Activated T-helper 1 cell treated with anti-CD3 and anti-CD28 coated beads, Interleukin-12 subunit alpha, Interleukin-12 subunit beta, Interleukin-2, Interleukin-4 antibody, amounts not matched to agents 30 ng/mL and 10 ng/mL and 1 ng/mL, durations not matched to agents 14 hours and 24 hours and 36 hours (primary cell): Measurements from ENCODE around the gene KIFC3. TPM values are rescaled to one million over a fixed set of nuclear protein-coding genes. Genes with fewer than 3 reads are reported as not detected.
"Not testable (repeated sequence)": the region's sequence is repeated elsewhere in the genome, so short reads cannot be mapped to it uniquely, and the experiment has no call there.

Experiments used
- DNase-seq: peaks from one replicate; pipeline ENCODE4 v3.0.0; 2021; ENCODE audit warnings: low spot score
- H3K27ac Mint-ChIP-seq: one replicate; pipeline ENCODE4 v1.8.0; 2021; ENCODE audit warnings: mild to moderate bottlenecking, mixed read lengths
- H3K27me3 Mint-ChIP-seq: one replicate; pipeline ENCODE4 v1.8.0; 2022; ENCODE audit warnings: mild to moderate bottlenecking, moderate library complexity, mixed read lengths; ENCODE audit not compliant: insufficient read depth
- H3K36me3 Mint-ChIP-seq: one replicate; pipeline ENCODE4 v1.8.0; 2021; ENCODE audit warnings: low read depth, mixed read lengths
- H3K4me1 Mint-ChIP-seq: one replicate; pipeline ENCODE4 v1.8.0; 2021; ENCODE audit warnings: low read depth, mixed read lengths
- H3K4me3 Mint-ChIP-seq: one replicate; pipeline ENCODE4 v1.8.0; 2021; ENCODE audit warnings: mild to moderate bottlenecking, moderate library complexity, mixed read lengths
- H3K9me3 Mint-ChIP-seq: one replicate; pipeline ENCODE4 v1.8.0; 2021; ENCODE audit warnings: mixed read lengths
- intact Hi-C: fragments of 100-400 bp; cut with micrococcal nuclease; formaldehyde crosslinking; loops from one replicate; pipeline ENCODE4 v1.15.1; 2024
- total RNA-seq: library from RNA; stranded (reverse); gene quantifications from 2 replicates; pipeline ENCODE4 v1.2.3, GENCODE V29; 2022

KIFC3 gene
- total RNA-seq, 1 donor from 2014 or later: 0.96 TPM

GRCh38 chr16:57821149-57821971, 19.1 kb upstream of the KIFC3 start:
- intact Hi-C loops: no loop called here
- H3K4me3 Mint-ChIP-seq: no peak overlapping the region
- H3K27ac Mint-ChIP-seq: no peak overlapping the region
- H3K36me3 Mint-ChIP-seq: no peaks in the 10 kb centered on the region
- DNase-seq: no peak
- no peaks in the 10 kb centered on the region for H3K9me3 Mint-ChIP-seq
- H3K4me1 Mint-ChIP-seq: peaks cover 7% of the 10 kb centered on the region
- peaks cover 9% of the 10 kb centered on the region for H3K27me3 Mint-ChIP-seq

- Mint-ChIP-seq H3K27me3 (peaks cover 4% of the 10 kb centered on the region), H3K27ac (no peak overlapping the region), H3K4me3 (no peak overlapping the region), H3K9me3 (no peaks in the 10 kb centered on the region), H3K4me1 (peaks cover 8% of the 10 kb centered on the region), H3K36me3 (no peaks in the 10 kb centered on the region)
- intact Hi-C loops: no loop called here
- DNase-seq: no peak
Measured at GRCh38 chr16:57818377-57819064, 16.2 kb upstream of the KIFC3 start.

GRCh38 chr16:57817680-57818079, 15.4 kb upstream of the KIFC3 start:
- intact Hi-C loops: no loop called here
- H3K27me3 Mint-ChIP-seq: peaks cover 4% of the 10 kb centered on the region
- H3K27ac Mint-ChIP-seq: no peak overlapping the region
- no peaks in the 10 kb centered on the region for H3K36me3 Mint-ChIP-seq
- no peak for DNase-seq
- no peak overlapping the region for H3K4me3 Mint-ChIP-seq
- no peaks in the 10 kb centered on the region for H3K9me3 Mint-ChIP-seq
- peaks cover 8% of the 10 kb centered on the region for H3K4me1 Mint-ChIP-seq

- H3K27me3 Mint-ChIP-seq: peaks cover 4% of the 10 kb centered on the region
- intact Hi-C loops: no loop called here
- DNase-seq: peak; percentile 26
- H3K4me1 Mint-ChIP-seq: peaks cover 10% of the 10 kb centered on the region
- H3K4me3 Mint-ChIP-seq: no peak overlapping the region
- no peaks in the 10 kb centered on the region for H3K36me3 Mint-ChIP-seq
- no peak overlapping the region for H3K27ac Mint-ChIP-seq
- no peaks in the 10 kb centered on the region for H3K9me3 Mint-ChIP-seq
Measured at GRCh38 chr16:57815987-57816745, 13.9 kb upstream of the KIFC3 start.

- no peaks in the 10 kb centered on the region for H3K36me3 Mint-ChIP-seq
- peaks cover 2% of the 10 kb centered on the region for H3K27me3 Mint-ChIP-seq
- H3K27ac Mint-ChIP-seq: no peak overlapping the region
- no peak for DNase-seq
- no peaks in the 10 kb centered on the region for H3K9me3 Mint-ChIP-seq
- peaks cover 23% of the 10 kb centered on the region for H3K4me1 Mint-ChIP-seq
- intact Hi-C loops: loop anchor here (5.0 kb wide), 2 partner anchors 278 to 312 kb away; partner anchors contain the start of genes CCDC102A and CFAP20
- H3K4me3 Mint-ChIP-seq: no peak overlapping the region
Measured at GRCh38 chr16:57814896-57815295, 12.6 kb upstream of the KIFC3 start.

- DNase-seq: no peak
- Mint-ChIP-seq H3K4me1 (peaks cover 34% of the 10 kb centered on the region), H3K36me3 (peaks cover 1% of the 10 kb centered on the region), H3K9me3 (no peaks in the 10 kb centered on the region), H3K4me3 (no peak overlapping the region), H3K27ac (no peak overlapping the region), H3K27me3 (peaks cover 2% of the 10 kb centered on the region)
- intact Hi-C loops: loop anchor here (5.0 kb wide), 2 partner anchors 276 to 314 kb away; partner anchors contain the start of genes CCDC102A and CFAP20
Measured at GRCh38 chr16:57813466-57813865, 11.2 kb upstream of the KIFC3 start.

GRCh38 chr16:57811340-57811739, 9.0 kb upstream of the KIFC3 start:
- not testable (repeated sequence) for DNase-seq, H3K9me3 Mint-ChIP-seq, H3K36me3 Mint-ChIP-seq, H3K4me3 Mint-ChIP-seq
- H3K27me3 Mint-ChIP-seq: peaks cover 13% of the 10 kb centered on the region
- peaks cover 37% of the 10 kb centered on the region for H3K4me1 Mint-ChIP-seq
- H3K27ac Mint-ChIP-seq: peak overlapping the region; percentile 45
- intact Hi-C loops: loop anchor here (2.0 to 5.0 kb wide), 3 partner anchors 173 to 316 kb away; partner anchors contain the start of genes CCDC102A and CFAP20

GRCh38 chr16:57810197-57811031, 8.1 kb upstream of the KIFC3 start:
- H3K27me3 Mint-ChIP-seq: peaks cover 18% of the 10 kb centered on the region
- peaks cover 36% of the 10 kb centered on the region for H3K4me1 Mint-ChIP-seq
- H3K4me3 Mint-ChIP-seq: peak overlapping the region; percentile 61
- intact Hi-C loops: loop anchor here (1.0 to 5.0 kb wide), 6 partner anchors 8 to 317 kb away; partner anchors contain the start of genes CCDC102A, CFAP20, KATNB1 and KIFC3
- H3K27ac Mint-ChIP-seq: peak overlapping the region; percentile 83
- DNase-seq: peak; percentile 80
- H3K9me3 Mint-ChIP-seq: no peaks in the 10 kb centered on the region
- peaks cover 4% of the 10 kb centered on the region for H3K36me3 Mint-ChIP-seq

GRCh38 chr16:57809276-57810196, 7.2 kb upstream of the KIFC3 start:
- Mint-ChIP-seq H3K4me3 (peak overlapping the region; percentile 61), H3K36me3 (peaks cover 4% of the 10 kb centered on the region), H3K9me3 (no peaks in the 10 kb centered on the region), H3K4me1 (peaks cover 36% of the 10 kb centered on the region), H3K27me3 (peaks cover 25% of the 10 kb centered on the region), H3K27ac (peak overlapping the region; percentile 83)
- intact Hi-C loops: loop anchor here (1.0 to 5.0 kb wide), 6 partner anchors 7 to 318 kb away; partner anchors contain the start of genes CCDC102A, CFAP20, KATNB1 and KIFC3
- DNase-seq: no peak

GRCh38 chr16:57808589-57809228, 6.4 kb upstream of the KIFC3 start:
- Mint-ChIP-seq H3K27me3 (peaks cover 30% of the 10 kb centered on the region), H3K4me1 (peaks cover 36% of the 10 kb centered on the region), H3K27ac (peak overlapping the region; percentile 21), H3K9me3 (no peaks in the 10 kb centered on the region), H3K36me3 (peaks cover 4% of the 10 kb centered on the region), H3K4me3 (peak overlapping the region; percentile 77)
- intact Hi-C loops: loop anchor here (1.0 kb wide), 1 partner anchor 193 kb away; the partner anchor contains the start of gene USB1
- no peak for DNase-seq
